Gastrocnemius medialis (tissue), 4 donors: ENCODE measurements around the gene RABGAP1L.

Source experiments
- POLR2A ChIP-seq, 2 donors: fragments of 450-650 bp; IDR thresholded peaks; one replicate each; pipeline ENCODE4 v1.6.1; 2017; ENCODE audit warnings: antibody characterized with exemption in 2 of 2, mild to moderate bottlenecking in 2 of 2, moderate library complexity in 2 of 2
- TF ChIP-seq, protein P1 (sequence below), 5 experiments: fragments of 450-650 bp in 3 of 5; fragments of 200-600 bp in 2 of 5; sonication (generic) in 2 of 5; IDR thresholded peaks in 4 of 5; conservative IDR thresholded peaks in 1 of 5; 1 replicate in 4 of 5; 2 replicates in 1 of 5; pipeline ENCODE4 v1.5.1; 2016 to 2019; ENCODE audit warnings: antibody characterized with exemption in 5 of 5, mild to moderate bottlenecking in 3 of 5, moderate library complexity in 3 of 5

DNA sequence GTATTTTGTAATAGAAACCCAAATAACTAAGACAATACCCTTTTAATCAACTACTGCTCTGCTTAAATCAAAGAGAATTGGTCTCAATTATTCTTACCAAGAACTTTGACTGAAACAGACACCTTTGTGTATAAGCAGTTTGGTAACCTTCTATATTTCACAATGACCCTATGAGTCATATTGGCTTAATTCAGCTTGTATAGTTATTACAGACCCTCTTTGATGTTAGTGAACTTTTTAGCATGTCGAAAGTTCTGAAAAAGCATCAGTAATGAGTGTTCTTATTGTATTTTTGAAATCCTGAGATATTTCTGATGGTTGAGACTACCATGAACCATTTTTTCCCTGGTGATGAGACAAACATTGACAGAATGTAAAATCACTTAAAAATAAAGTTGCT is 43.3 kb upstream of the RABGAP1L start:
- TF ChIP-seq POLR2A (IDR thresholded peaks at IDR 0.05), result no peak
- TF ChIP-seq, protein P1, sequence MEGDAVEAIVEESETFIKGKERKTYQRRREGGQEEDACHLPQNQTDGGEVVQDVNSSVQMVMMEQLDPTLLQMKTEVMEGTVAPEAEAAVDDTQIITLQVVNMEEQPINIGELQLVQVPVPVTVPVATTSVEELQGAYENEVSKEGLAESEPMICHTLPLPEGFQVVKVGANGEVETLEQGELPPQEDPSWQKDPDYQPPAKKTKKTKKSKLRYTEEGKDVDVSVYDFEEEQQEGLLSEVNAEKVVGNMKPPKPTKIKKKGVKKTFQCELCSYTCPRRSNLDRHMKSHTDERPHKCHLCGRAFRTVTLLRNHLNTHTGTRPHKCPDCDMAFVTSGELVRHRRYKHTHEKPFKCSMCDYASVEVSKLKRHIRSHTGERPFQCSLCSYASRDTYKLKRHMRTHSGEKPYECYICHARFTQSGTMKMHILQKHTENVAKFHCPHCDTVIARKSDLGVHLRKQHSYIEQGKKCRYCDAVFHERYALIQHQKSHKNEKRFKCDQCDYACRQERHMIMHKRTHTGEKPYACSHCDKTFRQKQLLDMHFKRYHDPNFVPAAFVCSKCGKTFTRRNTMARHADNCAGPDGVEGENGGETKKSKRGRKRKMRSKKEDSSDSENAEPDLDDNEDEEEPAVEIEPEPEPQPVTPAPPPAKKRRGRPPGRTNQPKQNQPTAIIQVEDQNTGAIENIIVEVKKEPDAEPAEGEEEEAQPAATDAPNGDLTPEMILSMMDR (IDR thresholded peaks at IDR 0.05 in 4 of 5, conservative IDR thresholded peaks at IDR 0.05 in 1 of 5), result no peak
